PFSK-1 (cell line): ENCODE measurements around the gene SLC48A1.

Experiments
- FOXP2 ChIP-seq: optimal IDR thresholded peaks from 2 replicates; pipeline ENCODE3; 2011; ENCODE audit warnings: borderline replicate concordance, control low read depth, inconsistent platforms; ENCODE audit not compliant: insufficient read depth; ENCODE audit errors: extremely low read length, extremely low read depth
- POLR2AphosphoS5 ChIP-seq: IDR thresholded peaks from 2 replicates; pipeline ENCODE4 v1.6.1; 2012; ENCODE audit warnings: low read depth, mild to moderate bottlenecking, control low read depth, low read length, moderate library complexity
- REST ChIP-seq, 2 experiments: IDR thresholded peaks; 2 replicates each; pipeline versions ENCODE4 v1.6.1 to v1.8.0; 2011 to 2012; ENCODE audit warnings: low read depth in 2 of 2, low read length in 2 of 2, control low read depth in 1 of 2, inconsistent platforms in 1 of 2, mild to moderate bottlenecking in 1 of 2, moderate library complexity in 1 of 2; ENCODE audit not compliant: insufficient read depth in 1 of 2
- SIN3A ChIP-seq: IDR thresholded peaks from 2 replicates; pipeline ENCODE4 v1.6.1; 2012; ENCODE audit warnings: mild to moderate bottlenecking, low read length, moderate library complexity, borderline replicate concordance; ENCODE audit not compliant: insufficient read depth
- TAF1 ChIP-seq: IDR thresholded peaks from 2 replicates; pipeline ENCODE4 v1.6.1; 2012; ENCODE audit warnings: low read length, control low read depth, borderline replicate concordance; ENCODE audit not compliant: insufficient read depth

Gene SLC48A1

GRCh38 chr12:47762850-47763465, 10.1 kb upstream of the SLC48A1 start:
- no peak for TF ChIP-seq REST (IDR thresholded peaks at IDR 0.05; ENCODE audit: insufficient read depth in 1 of 2, low read depth in 2 of 2, low read length in 2 of 2)
- no peak for TF ChIP-seq POLR2AphosphoS5
- no peak for TF ChIP-seq FOXP2
- TF ChIP-seq SIN3A: no peak
- TF ChIP-seq TAF1: no peak

DNA sequence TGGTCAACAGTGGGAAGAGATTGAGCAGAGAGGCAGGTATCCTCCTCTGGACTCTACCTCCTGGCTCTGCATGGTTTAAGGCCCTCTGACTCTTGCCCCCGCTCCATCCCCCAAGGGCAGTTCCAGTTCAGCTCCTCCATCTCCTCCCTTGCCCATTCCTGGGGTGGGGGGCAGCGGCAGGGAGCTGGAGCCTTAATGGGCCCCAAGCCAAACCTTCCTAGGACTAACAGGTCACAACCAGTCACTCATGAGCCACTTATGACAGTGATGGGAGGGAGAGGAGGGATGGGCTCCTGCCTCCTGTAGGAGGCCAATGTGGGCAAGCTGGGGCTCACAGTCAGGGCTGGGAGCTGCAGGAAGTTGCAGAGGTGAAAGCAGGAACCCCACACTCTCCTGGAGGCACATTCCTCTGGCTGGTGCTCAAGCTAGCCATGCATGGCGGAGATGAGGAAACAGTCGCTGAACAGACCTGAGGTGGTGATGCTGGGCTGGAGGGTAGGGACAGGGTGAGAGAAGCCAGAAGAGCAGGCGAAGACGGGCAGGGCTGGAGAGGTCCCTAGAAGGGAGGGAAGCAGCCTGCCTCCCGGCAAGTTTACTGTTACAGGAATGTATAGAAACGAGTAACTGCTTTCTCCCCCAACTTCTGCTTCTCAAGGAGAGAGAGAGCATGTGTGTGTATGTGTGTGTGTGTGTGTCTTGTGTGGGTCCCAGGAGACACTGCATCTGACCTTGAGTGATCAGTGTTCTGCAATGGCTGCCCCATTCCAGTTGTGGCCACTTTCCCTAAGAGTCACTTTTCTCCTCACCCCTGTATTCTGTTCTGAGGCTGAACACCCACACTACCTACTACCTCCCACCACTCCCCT, 9.3 kb upstream of the SLC48A1 start:
- TF ChIP-seq POLR2AphosphoS5 (no peak), TAF1 (no peak), REST (IDR thresholded peaks at IDR 0.05; ENCODE audit: insufficient read depth in 1 of 2, low read depth in 2 of 2, low read length in 2 of 2) (no peak), SIN3A (no peak)

GRCh38 chr12:47766502-47767215, 6.4 kb upstream of the SLC48A1 start:
- no peak for TF ChIP-seq SIN3A
- TF ChIP-seq POLR2AphosphoS5: no peak
- no peak for TF ChIP-seq FOXP2
- no peak for TF ChIP-seq REST (IDR thresholded peaks at IDR 0.05; ENCODE audit: insufficient read depth in 1 of 2, low read depth in 2 of 2, low read length in 2 of 2)
- no peak for TF ChIP-seq TAF1

- TF ChIP-seq REST (IDR thresholded peaks at IDR 0.05; ENCODE audit: insufficient read depth in 1 of 2, low read depth in 2 of 2, low read length in 2 of 2) (no peak), POLR2AphosphoS5 (no peak), TAF1 (no peak), SIN3A (no peak), FOXP2 (no peak)
Measured at GRCh38 chr12:47767216-47767724, 5.8 kb upstream of the SLC48A1 start.
